ENCODE measurements around the gene CFL2.
A peak's percentile ranks its signal among the peaks of the same experiment; 100 is the strongest.
"Not testable (repeated sequence)": the region's sequence is repeated elsewhere in the genome, so short reads cannot be mapped to it uniquely, and the experiment has no call there.

Gene CFL2

GRCh38 chr14:34714320-34715126 lies at the start of gene CFL2:
CFL2 (minus strand) TSS chr14:34714593; CDS start chr14:34714540, 53 bp downstream.
- peak; percentile 58 for DNase-seq (ENCODE audit: low read depth)

GRCh38 chr14:34755215-34755614 lies 40.8 kb upstream of the CFL2 start:
- DNase-seq (ENCODE audit: low read depth): no peak

- DNase-seq (ENCODE audit: low read depth): no peak
These were observed 40.3 kb upstream of the CFL2 start for GRCh38 chr14:34754687-34755086.

- no peak for DNase-seq (ENCODE audit: low read depth)
These were observed 36.3 kb upstream of the CFL2 start for GRCh38 chr14:34750670-34751069.

- DNase-seq (ENCODE audit: low read depth): no peak
These were observed 35.8 kb upstream of the CFL2 start for GRCh38 chr14:34750233-34750632.

- DNase-seq (ENCODE audit: low read depth): no peak
These were observed 35.0 kb upstream of the CFL2 start for GRCh38 chr14:34749408-34749807.

GRCh38 chr14:34742270-34743115 lies 28.1 kb upstream of the CFL2 start:
- DNase-seq (ENCODE audit: low read depth): no peak

- no peak for DNase-seq (ENCODE audit: low read depth)
These were observed 27.4 kb upstream of the CFL2 start for GRCh38 chr14:34741840-34742239.

GRCh38 chr14:34740139-34740538 lies 25.7 kb upstream of the CFL2 start:
- not testable (repeated sequence) for DNase-seq (ENCODE audit: low read depth)

GRCh38 chr14:34737079-34737478 lies 22.7 kb upstream of the CFL2 start:
- not testable (repeated sequence) for DNase-seq (ENCODE audit: low read depth)

GRCh38 chr14:34733245-34733644 lies 18.9 kb upstream of the CFL2 start:
- no peak for DNase-seq (ENCODE audit: low read depth)

GRCh38 chr14:34732802-34733201 lies 18.4 kb upstream of the CFL2 start:
- DNase-seq (ENCODE audit: low read depth): no peak

GRCh38 chr14:34723867-34724266 lies 9.5 kb upstream of the CFL2 start:
- no peak for DNase-seq (ENCODE audit: low read depth)

- no peak for DNase-seq (ENCODE audit: low read depth)
These were observed 8.5 kb upstream of the CFL2 start for GRCh38 chr14:34722723-34723545.

GRCh38 chr14:34721129-34721528 lies 6.7 kb upstream of the CFL2 start:
- DNase-seq (ENCODE audit: low read depth): no peak

GRCh38 chr14:34718750-34719304 lies 4.4 kb upstream of the CFL2 start:
- DNase-seq (ENCODE audit: low read depth): no peak

GRCh38 chr14:34715127-34715863 lies 902 bp upstream of the CFL2 start:
- DNase-seq (ENCODE audit: low read depth): no peak

GRCh38 chr14:34713681-34714319 lies 593 bp downstream of the CFL2 start:
- no peak for DNase-seq (ENCODE audit: low read depth)

GRCh38 chr14:34713122-34713680 lies 1.2 kb downstream of the CFL2 start:
- no peak for DNase-seq (ENCODE audit: low read depth)
